Measurements from ENCODE around the gene NFS1.

NFS1 gene

GRCh38 chr20:35635652-35636051 is 63.5 kb downstream of the NFS1 start:
- DNase-seq: no peak

GRCh38 chr20:35632539-35633115 is 66.5 kb downstream of the NFS1 start:
- no peak for DNase-seq

- DNase-seq: no peak
Measured at GRCh38 chr20:35630636-35631035, 68.5 kb downstream of the NFS1 start.

- no peak for DNase-seq
Measured at GRCh38 chr20:35629427-35630145, 69.6 kb downstream of the NFS1 start.

GRCh38 chr20:35627121-35627520 is 72.0 kb downstream of the NFS1 start:
- no peak for DNase-seq

GRCh38 chr20:35626386-35627001 is 72.7 kb downstream of the NFS1 start:
- DNase-seq: no peak

GRCh38 chr20:35625584-35626385 is 73.4 kb downstream of the NFS1 start:
- no peak for DNase-seq

- DNase-seq: no peak
Measured at GRCh38 chr20:35621560-35621946, 77.6 kb downstream of the NFS1 start.

- no peak for DNase-seq
Measured at GRCh38 chr20:35620818-35621559, 78.2 kb downstream of the NFS1 start.

GRCh38 chr20:35619196-35620095 is 79.7 kb downstream of the NFS1 start:
- DNase-seq: peak; percentile 92

GRCh38 chr20:35618263-35619131 is 80.7 kb downstream of the NFS1 start:
- DNase-seq: peak; percentile 27

Data from activated CD4-positive, alpha-beta T cell treated with anti-CD3 and anti-CD28 coated beads, Interleukin-2, amount 50 U/mL, for 16 hours (primary cell).